GM12874 (cell line): ENCODE data around the gene KIF11.

Source experiments
- TF ChIP-seq, protein P1 (sequence below): IDR thresholded peaks from 2 replicates; pipeline ENCODE4 v1.5.1; 2011; ENCODE audit warnings: low read depth, mild to moderate bottlenecking, control low read depth, low read length, moderate library complexity; ENCODE audit not compliant: insufficient read depth

KIF11 gene

DNA sequence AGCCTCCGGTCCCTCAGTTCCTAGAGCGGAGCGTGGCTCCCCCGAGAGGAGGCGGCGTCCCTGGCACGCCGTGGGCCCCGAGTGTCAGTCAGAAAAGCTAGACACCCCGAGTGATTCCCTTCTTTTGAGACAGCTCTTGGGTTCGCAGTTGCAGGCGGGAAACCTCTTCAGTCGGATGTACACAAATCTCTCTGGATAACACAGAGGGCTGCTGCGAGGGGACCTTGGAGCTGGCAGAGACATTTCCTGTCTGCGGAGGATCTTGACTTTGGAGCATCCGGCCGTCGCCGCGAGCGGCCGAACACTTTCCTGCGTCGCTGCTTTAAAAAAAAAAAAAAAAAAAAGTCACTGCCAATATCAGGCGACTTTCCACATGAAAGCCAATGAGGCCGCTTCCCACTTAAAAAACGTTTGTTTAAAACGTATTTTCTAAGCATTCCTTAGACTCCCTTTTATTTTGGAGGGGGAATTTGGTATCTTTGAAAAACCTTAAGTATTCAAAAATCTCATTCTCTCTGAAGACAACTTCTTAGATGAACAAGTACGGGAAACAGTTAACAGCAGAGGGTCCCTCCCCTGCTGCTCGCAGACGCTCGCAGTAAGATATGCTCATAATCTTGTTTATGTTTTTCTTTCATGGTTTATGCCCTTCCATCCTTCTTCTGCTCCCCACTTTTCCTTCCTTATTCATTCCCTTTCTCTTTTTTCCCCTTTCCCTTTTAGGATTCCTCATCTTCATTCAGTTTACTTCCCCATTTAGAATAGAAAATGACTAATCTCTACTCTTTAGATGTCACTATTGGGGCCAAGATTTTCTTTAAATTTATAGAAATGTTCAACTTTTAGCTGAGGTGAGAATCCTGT lies 106.8 kb downstream of the KIF11 start:
- TF ChIP-seq, protein P1, sequence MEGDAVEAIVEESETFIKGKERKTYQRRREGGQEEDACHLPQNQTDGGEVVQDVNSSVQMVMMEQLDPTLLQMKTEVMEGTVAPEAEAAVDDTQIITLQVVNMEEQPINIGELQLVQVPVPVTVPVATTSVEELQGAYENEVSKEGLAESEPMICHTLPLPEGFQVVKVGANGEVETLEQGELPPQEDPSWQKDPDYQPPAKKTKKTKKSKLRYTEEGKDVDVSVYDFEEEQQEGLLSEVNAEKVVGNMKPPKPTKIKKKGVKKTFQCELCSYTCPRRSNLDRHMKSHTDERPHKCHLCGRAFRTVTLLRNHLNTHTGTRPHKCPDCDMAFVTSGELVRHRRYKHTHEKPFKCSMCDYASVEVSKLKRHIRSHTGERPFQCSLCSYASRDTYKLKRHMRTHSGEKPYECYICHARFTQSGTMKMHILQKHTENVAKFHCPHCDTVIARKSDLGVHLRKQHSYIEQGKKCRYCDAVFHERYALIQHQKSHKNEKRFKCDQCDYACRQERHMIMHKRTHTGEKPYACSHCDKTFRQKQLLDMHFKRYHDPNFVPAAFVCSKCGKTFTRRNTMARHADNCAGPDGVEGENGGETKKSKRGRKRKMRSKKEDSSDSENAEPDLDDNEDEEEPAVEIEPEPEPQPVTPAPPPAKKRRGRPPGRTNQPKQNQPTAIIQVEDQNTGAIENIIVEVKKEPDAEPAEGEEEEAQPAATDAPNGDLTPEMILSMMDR = no peak

DNA sequence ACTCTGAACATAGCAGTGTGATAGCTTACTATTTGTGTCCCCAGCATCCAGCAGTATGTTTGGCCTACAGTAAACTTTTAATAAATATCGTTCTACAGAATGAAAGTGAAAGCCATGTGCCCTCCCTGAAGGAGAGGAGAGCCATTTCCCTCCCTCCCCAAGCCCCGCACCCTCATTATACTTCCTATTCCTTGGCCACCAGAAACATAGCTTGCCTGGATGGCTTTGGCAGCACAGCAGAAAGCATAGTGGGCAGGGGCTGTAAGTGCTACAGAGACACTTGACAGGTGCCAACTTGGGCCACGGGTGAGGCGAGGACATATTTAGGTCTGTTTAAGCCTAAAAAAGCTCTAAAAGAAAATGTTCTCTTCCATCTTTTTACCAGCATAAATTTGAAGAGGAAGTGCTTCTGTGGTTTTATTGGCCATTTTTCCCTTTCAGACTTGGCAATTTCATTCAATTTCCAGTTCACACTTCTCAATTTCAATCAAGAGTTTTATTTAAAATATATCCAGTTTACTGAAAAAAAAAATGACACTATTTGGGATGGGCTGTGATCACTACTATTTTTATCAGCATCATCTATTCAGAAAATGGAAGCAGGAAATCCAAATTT lies 109.5 kb downstream of the KIF11 start:
- TF ChIP-seq, protein P1 = no peak
